Measurements from ENCODE around the gene ATG3. TPM values are rescaled to one million over a fixed set of nuclear protein-coding genes. Genes with fewer than 3 reads are reported as not detected.

Gene ATG3
- total RNA-seq, 4 donors from 2014 or later: 37.0 to 83.7 (median 53.1) TPM

DNA sequence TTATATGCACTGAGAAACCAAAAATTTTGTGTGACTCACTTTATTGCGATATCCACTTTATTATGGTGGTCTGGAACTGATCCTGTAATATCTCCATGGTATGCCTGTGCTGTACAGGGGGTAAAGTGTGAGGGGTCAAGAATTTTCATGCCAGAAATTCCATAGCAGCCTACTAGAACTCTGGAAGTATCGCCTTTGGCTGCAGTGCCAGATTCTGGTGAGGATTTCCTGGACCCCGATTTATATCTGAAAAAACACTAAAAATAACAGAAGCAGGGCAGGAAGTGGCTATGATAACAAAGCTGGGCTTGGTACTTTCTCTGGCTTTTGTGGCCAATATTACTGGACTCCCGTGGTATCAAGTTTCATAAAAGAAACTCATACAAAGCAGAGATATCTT, 42.8 kb upstream of the ATG3 start:
- no peak for DNase-seq (ENCODE audit: low spot score in 2 of 2)
- Histone ChIP-seq H3K27ac (peak overlapping the region in 1 of 4 donors; percentile 42), H3K36me3 (peaks cover 0 to 20% (median 0%) of the 10 kb centered on the region in 3 donors), H3K4me1 (peaks cover 0 to 14% (median 4%) of the 10 kb centered on the region in 4 donors), H3K4me3 (no peak overlapping the region), H3K27me3 (no peaks in the 10 kb centered on the region), H3K9me3 (no peaks in the 10 kb centered on the region)
- 6 to 10% methylated on average over 4 of the region's 4 CpGs for WGBS, 2 donors
- TF ChIP-seq EP300 (IDR thresholded peaks at IDR 0.05) (no peak), POLR2A (IDR thresholded peaks at IDR 0.05) (no peak)
- TF ChIP-seq, protein P1, sequence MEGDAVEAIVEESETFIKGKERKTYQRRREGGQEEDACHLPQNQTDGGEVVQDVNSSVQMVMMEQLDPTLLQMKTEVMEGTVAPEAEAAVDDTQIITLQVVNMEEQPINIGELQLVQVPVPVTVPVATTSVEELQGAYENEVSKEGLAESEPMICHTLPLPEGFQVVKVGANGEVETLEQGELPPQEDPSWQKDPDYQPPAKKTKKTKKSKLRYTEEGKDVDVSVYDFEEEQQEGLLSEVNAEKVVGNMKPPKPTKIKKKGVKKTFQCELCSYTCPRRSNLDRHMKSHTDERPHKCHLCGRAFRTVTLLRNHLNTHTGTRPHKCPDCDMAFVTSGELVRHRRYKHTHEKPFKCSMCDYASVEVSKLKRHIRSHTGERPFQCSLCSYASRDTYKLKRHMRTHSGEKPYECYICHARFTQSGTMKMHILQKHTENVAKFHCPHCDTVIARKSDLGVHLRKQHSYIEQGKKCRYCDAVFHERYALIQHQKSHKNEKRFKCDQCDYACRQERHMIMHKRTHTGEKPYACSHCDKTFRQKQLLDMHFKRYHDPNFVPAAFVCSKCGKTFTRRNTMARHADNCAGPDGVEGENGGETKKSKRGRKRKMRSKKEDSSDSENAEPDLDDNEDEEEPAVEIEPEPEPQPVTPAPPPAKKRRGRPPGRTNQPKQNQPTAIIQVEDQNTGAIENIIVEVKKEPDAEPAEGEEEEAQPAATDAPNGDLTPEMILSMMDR (IDR thresholded peaks at IDR 0.05): no peak

DNA sequence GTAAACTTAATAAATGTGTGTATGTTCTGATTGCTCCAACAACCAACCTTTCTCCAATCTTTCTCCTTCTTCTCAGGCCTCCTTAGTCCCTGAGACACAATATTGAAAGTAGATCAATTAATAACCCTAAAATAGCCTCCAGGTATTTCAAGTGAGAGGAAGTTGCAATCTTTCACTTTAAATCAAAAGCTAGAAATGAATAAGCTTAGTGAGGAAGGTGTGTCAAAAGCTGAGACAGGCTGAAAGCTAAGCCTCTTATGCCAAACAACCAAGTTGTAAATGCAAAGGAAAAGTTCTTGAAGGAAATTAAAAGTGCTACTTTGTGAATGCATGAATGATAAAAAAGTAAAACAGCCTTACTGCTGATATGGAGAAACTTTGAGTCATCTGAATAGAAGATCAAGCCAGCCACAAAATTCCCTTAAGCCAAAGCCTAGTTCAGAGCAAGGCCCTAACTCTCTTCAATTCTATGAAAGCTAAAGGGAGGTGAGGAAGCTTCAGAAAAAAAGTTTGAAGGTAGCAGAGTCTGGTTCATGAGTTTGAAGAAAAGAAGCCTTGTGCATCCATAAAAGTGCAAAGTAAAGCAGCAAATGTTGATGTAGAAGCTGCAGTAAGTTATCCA, 40.6 kb upstream of the ATG3 start:
- peaks cover 0 to 25% (median 0%) of the 10 kb centered on the region in 3 donors for H3K36me3 ChIP-seq
- H3K4me3 ChIP-seq: no peak overlapping the region
- peaks cover 0 to 14% (median 4%) of the 10 kb centered on the region in 4 donors for H3K4me1 ChIP-seq
- no peaks in the 10 kb centered on the region for H3K9me3 ChIP-seq
- no peak for TF ChIP-seq POLR2A (IDR thresholded peaks at IDR 0.05)
- TF ChIP-seq, protein P1 (IDR thresholded peaks at IDR 0.05): no peak
- TF ChIP-seq EP300 (IDR thresholded peaks at IDR 0.05): no peak
- no peak overlapping the region for H3K27ac ChIP-seq
- DNase-seq (ENCODE audit: low spot score in 2 of 2): no peak
- no peaks in the 10 kb centered on the region for H3K27me3 ChIP-seq

DNA sequence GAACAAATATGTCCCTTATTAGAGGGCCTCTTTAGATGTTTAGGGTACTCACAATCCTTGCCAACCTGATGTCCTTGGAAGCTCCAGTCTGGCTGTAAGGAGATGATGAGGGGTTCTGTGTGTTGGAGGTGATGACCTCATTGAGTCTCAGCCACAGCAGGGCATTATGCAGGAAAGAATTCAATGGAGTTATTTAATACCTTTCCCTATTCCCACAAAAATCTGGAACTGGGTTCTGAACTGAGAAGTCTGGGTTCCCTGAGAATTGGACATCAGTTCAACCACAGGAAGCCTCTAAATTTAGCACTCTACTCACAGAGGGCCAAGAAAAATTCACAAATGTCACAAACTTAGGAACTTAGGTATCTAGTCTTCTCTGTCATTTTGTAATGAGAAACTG, 37.0 kb upstream of the ATG3 start:
- Histone ChIP-seq H3K27me3 (no peaks in the 10 kb centered on the region), H3K4me3 (no peak overlapping the region), H3K9me3 (no peaks in the 10 kb centered on the region), H3K4me1 (no peaks in the 10 kb centered on the region), H3K27ac (no peak overlapping the region), H3K36me3 (peaks cover 0 to 31% (median 0%) of the 10 kb centered on the region in 3 donors)
- TF ChIP-seq, protein P1 (IDR thresholded peaks at IDR 0.05): no peak
- TF ChIP-seq EP300 (IDR thresholded peaks at IDR 0.05) (no peak), POLR2A (IDR thresholded peaks at IDR 0.05) (no peak)
- DNase-seq (ENCODE audit: low spot score in 2 of 2): no peak

DNA sequence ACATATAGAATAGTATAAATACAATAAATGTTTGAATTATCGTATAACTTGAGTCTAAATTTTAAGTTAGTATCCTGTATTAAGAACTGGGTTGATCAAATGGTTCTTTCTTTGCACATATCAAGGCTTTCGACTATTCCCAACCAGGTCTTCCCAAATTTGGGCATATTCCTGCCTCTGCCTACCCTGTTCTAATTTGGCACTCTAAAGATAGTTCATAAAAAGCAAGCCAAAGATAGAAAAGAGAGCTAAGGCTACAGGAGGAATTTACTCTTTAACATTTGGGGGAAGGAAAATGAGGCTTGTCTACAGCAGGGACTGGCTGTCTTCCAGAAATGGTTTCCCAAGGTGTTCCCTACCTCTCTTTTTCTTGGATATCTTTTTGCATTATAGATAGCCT, 36.2 kb upstream of the ATG3 start:
- WGBS, 2 donors: 93 to 96% methylated on average over 2 of the region's 2 CpGs
- Histone ChIP-seq H3K4me3 (no peak overlapping the region), H3K4me1 (no peaks in the 10 kb centered on the region), H3K27ac (no peak overlapping the region), H3K9me3 (peaks cover 0 to 3% (median 0%) of the 10 kb centered on the region in 4 donors), H3K27me3 (no peaks in the 10 kb centered on the region), H3K36me3 (peaks cover 0 to 39% (median 0%) of the 10 kb centered on the region in 3 donors)
- DNase-seq (ENCODE audit: low spot score in 2 of 2): no peak
- no peak for TF ChIP-seq EP300 (IDR thresholded peaks at IDR 0.05)
- no peak for TF ChIP-seq POLR2A (IDR thresholded peaks at IDR 0.05)
- TF ChIP-seq, protein P1 (IDR thresholded peaks at IDR 0.05): no peak

DNA sequence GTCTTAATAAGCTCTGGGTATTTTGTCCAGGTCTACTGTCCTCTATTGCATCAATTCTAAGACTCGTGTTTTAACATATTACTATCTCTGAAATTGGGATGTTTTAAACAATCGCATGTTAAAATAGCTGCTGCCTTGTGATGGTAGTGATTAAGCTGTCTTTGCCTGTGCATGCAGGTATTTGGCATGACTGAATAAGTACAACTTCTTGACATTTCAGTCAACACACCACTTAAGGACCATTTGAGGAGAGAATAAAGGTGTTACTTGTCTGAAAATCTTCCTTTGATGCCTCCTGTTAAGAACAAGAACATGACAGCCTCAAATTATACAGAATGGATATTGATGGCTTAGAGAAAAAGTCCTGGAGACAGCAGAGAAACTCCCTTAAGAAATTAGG, 33.1 kb upstream of the ATG3 start:
- H3K4me1 ChIP-seq: no peaks in the 10 kb centered on the region
- no peak for DNase-seq (ENCODE audit: low spot score in 2 of 2)
- no peak overlapping the region for H3K4me3 ChIP-seq
- TF ChIP-seq, protein P1 (IDR thresholded peaks at IDR 0.05): no peak
- no peak for TF ChIP-seq POLR2A (IDR thresholded peaks at IDR 0.05)
- TF ChIP-seq EP300 (IDR thresholded peaks at IDR 0.05): no peak
- H3K9me3 ChIP-seq: peaks cover 0 to 7% (median 0%) of the 10 kb centered on the region in 4 donors
- peaks cover 0 to 64% (median 0%) of the 10 kb centered on the region in 3 donors for H3K36me3 ChIP-seq
- H3K27ac ChIP-seq: no peak overlapping the region
- H3K27me3 ChIP-seq: no peaks in the 10 kb centered on the region
- WGBS, 2 donors: 70 to 99% methylated on average over 2 of the region's 2 CpGs
